ENCODE results near the gene TARM1.

Gene TARM1

GRCh38 chr19:54108496-54108895, 27.3 kb upstream of the TARM1 start:
- no peak for ATAC-seq
- TF ChIP-seq ZNF70 (CRISPR knock-in tag; IDR thresholded peaks at IDR 0.05) (no peak), ESRRG (CRISPR knock-in tag; IDR thresholded peaks at IDR 0.05) (no peak), ZNF565 (CRISPR knock-in tag; conservative IDR thresholded peaks at IDR 0.05; ENCODE audit: low read depth) (no peak), ZC3H10 (CRISPR knock-in tag; IDR thresholded peaks at IDR 0.05) (no peak), ZFP3 (CRISPR knock-in tag; IDR thresholded peaks at IDR 0.05) (no peak), SNAI2 (CRISPR knock-in tag; IDR thresholded peaks at IDR 0.05) (no peak), BACH2 (CRISPR knock-in tag; IDR thresholded peaks at IDR 0.05; ENCODE audit: borderline replicate concordance) (no peak), OSR1 (CRISPR knock-in tag; IDR thresholded peaks at IDR 0.05) (no peak)
- TF ChIP-seq, protein P1, sequence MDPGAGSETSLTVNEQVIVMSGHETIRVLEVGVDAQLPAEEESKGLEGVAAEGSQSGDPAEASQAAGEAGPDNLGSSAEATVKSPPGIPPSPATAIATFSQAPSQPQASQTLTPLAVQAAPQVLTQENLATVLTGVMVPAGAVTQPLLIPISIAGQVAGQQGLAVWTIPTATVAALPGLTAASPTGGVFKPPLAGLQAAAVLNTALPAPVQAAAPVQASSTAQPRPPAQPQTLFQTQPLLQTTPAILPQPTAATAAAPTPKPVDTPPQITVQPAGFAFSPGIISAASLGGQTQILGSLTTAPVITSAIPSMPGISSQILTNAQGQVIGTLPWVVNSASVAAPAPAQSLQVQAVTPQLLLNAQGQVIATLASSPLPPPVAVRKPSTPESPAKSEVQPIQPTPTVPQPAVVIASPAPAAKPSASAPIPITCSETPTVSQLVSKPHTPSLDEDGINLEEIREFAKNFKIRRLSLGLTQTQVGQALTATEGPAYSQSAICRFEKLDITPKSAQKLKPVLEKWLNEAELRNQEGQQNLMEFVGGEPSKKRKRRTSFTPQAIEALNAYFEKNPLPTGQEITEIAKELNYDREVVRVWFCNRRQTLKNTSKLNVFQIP (CRISPR knock-in tag; IDR thresholded peaks at IDR 0.05; ENCODE audit: borderline replicate concordance, low read depth), result no peak
- TF ChIP-seq, protein P2, sequence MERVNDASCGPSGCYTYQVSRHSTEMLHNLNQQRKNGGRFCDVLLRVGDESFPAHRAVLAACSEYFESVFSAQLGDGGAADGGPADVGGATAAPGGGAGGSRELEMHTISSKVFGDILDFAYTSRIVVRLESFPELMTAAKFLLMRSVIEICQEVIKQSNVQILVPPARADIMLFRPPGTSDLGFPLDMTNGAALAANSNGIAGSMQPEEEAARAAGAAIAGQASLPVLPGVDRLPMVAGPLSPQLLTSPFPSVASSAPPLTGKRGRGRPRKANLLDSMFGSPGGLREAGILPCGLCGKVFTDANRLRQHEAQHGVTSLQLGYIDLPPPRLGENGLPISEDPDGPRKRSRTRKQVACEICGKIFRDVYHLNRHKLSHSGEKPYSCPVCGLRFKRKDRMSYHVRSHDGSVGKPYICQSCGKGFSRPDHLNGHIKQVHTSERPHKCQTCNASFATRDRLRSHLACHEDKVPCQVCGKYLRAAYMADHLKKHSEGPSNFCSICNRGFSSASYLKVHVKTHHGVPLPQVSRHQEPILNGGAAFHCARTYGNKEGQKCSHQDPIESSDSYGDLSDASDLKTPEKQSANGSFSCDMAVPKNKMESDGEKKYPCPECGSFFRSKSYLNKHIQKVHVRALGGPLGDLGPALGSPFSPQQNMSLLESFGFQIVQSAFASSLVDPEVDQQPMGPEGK (CRISPR knock-in tag; IDR thresholded peaks at IDR 0.05; ENCODE audit: borderline replicate concordance), result no peak
- TF ChIP-seq, protein P3, sequence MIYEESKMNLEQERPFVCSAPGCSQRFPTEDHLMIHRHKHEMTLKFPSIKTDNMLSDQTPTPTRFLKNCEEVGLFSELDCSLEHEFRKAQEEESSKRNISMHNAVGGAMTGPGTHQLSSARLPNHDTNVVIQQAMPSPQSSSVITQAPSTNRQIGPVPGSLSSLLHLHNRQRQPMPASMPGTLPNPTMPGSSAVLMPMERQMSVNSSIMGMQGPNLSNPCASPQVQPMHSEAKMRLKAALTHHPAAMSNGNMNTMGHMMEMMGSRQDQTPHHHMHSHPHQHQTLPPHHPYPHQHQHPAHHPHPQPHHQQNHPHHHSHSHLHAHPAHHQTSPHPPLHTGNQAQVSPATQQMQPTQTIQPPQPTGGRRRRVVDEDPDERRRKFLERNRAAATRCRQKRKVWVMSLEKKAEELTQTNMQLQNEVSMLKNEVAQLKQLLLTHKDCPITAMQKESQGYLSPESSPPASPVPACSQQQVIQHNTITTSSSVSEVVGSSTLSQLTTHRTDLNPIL (CRISPR knock-in tag; IDR thresholded peaks at IDR 0.05; ENCODE audit: low read depth), result no peak

DNA sequence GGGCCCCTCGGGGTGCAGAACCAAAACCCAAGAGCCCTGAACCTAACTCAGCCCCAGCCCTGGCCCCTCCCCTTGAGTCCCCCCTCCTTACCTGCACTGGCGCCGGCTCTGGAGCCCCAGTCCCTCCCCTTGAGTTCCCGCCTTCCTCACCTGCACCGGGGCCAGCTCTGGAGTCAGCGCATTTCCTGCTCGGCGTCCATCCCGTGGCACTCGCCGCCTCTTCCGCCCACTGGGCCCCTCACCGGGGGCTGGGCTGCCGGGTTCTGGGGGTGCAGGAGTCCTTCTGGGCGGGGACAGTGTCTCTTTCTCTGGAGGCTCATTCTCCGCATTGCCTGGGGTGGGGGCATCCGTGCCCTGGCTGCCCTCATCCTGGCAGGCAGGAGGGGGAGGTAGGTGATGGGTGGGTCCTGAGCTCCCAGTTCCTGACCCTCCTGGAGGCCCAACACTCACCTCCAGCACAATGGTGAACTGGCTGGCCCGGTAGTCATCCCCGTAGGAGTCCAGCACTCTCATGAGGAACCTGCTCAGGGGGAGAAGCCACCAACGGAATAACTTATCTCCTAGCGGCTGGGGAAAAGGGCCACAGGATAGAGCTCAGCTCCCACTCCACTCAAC, 26.8 kb upstream of the TARM1 start:
- ATAC-seq, result no peak
- TF ChIP-seq GLIS3 (CRISPR knock-in tag; IDR thresholded peaks at IDR 0.05) (no peak), TCF4 (CRISPR knock-in tag; IDR thresholded peaks at IDR 0.05; ENCODE audit: borderline replicate concordance) (no peak), ZFP30 (CRISPR knock-in tag; IDR thresholded peaks at IDR 0.05) (no peak), ARNTL (CRISPR knock-in tag; IDR thresholded peaks at IDR 0.05; ENCODE audit: borderline replicate concordance, low read depth) (no peak), RARB (CRISPR knock-in tag; IDR thresholded peaks at IDR 0.05) (no peak), SNAI2 (CRISPR knock-in tag; IDR thresholded peaks at IDR 0.05) (no peak), OSR1 (CRISPR knock-in tag; IDR thresholded peaks at IDR 0.05) (no peak), ZNF565 (CRISPR knock-in tag; conservative IDR thresholded peaks at IDR 0.05; ENCODE audit: low read depth) (no peak), ESRRG (CRISPR knock-in tag; IDR thresholded peaks at IDR 0.05) (no peak), BACH2 (CRISPR knock-in tag; IDR thresholded peaks at IDR 0.05; ENCODE audit: borderline replicate concordance) (no peak)
- TF ChIP-seq, protein P1 (CRISPR knock-in tag; IDR thresholded peaks at IDR 0.05; ENCODE audit: borderline replicate concordance, low read depth), result no peak

DNA sequence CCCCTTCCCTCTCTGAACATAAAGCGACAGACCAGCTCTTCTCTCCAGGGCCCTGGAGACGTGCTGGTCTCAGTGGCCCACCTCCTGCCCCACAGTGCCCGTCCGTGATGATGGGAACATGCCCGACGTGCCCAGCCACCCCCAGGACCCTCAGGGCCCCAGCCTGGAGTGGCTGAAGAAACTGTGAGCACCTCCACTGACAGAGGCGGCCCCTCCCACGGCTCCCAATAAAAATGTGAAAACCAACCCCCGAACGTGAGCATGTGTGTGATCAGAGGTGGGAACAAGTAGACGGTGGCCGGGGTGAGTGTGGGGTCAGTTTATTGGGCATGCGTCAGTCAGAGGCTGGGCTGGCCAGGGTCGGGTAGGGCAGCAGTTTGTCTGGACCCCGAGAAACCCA, 25.6 kb upstream of the TARM1 start:
- ATAC-seq, result no peak

More for the DNA sequence above, 25.6 kb upstream of the TARM1 start:
- no peak for TF ChIP-seq ZNF565 (CRISPR knock-in tag; conservative IDR thresholded peaks at IDR 0.05; ENCODE audit: low read depth)
- TF ChIP-seq ZNF8 (CRISPR knock-in tag; IDR thresholded peaks at IDR 0.05), result no peak
- no peak for TF ChIP-seq RARB (CRISPR knock-in tag; IDR thresholded peaks at IDR 0.05)
- no peak for TF ChIP-seq BACH2 (CRISPR knock-in tag; IDR thresholded peaks at IDR 0.05; ENCODE audit: borderline replicate concordance)
- TF ChIP-seq CSRNP3 (CRISPR knock-in tag; IDR thresholded peaks at IDR 0.05), result no peak
- no peak for TF ChIP-seq TSHZ2 (CRISPR knock-in tag; IDR thresholded peaks at IDR 0.05)
- no peak for TF ChIP-seq TCF4 (CRISPR knock-in tag; IDR thresholded peaks at IDR 0.05; ENCODE audit: borderline replicate concordance)
- TF ChIP-seq TOX (CRISPR knock-in tag; IDR thresholded peaks at IDR 0.05; ENCODE audit: borderline replicate concordance), result no peak
